Endothelial cell of hepatic sinusoid (primary cell): ENCODE data around the gene SBK1.
"Not testable (repeated sequence)": the region's sequence is repeated elsewhere in the genome, so short reads cannot be mapped to it uniquely, and the experiment has no call there.

ENCODE experiments used
- in situ Hi-C: cut with HindIII; loops from 2 replicates; pipeline ENCODE4 v1.10.0; 2017; ENCODE audit warnings: low sequenced_read_pairs

The SBK1 gene

GRCh38 chr16:28326881-28327610, 34.7 kb downstream of the SBK1 start:
- in situ Hi-C loops: no loop called here

- in situ Hi-C loops: not testable (repeated sequence)
Measured at GRCh38 chr16:28330232-28330631, 37.9 kb downstream of the SBK1 start.

- in situ Hi-C loops: not testable (repeated sequence)
Measured at GRCh38 chr16:28330981-28331380, 38.7 kb downstream of the SBK1 start.

DNA sequence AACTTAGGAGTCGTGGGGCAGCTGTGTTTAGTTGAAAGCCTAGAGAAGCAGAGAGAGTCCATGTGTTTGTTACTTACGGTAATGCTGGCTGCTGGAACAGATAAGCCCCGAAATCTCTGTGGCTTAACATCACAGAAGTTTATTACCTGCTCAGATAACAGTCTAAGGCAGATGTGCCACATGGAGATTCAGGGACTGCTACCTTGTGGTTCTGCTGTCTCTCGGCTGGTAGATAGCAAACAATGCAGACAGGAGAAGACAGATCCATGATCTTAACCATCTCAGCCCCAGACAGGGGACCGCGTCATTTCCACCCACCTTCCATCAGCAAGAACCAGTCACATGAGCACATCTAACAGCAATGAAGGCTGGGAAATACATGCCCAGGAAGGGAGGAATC, 40.3 kb downstream of the SBK1 start:
- in situ Hi-C loops: not testable (repeated sequence)

GRCh38 chr16:28335678-28336077, 43.4 kb downstream of the SBK1 start:
- in situ Hi-C loops: not testable (repeated sequence)

DNA sequence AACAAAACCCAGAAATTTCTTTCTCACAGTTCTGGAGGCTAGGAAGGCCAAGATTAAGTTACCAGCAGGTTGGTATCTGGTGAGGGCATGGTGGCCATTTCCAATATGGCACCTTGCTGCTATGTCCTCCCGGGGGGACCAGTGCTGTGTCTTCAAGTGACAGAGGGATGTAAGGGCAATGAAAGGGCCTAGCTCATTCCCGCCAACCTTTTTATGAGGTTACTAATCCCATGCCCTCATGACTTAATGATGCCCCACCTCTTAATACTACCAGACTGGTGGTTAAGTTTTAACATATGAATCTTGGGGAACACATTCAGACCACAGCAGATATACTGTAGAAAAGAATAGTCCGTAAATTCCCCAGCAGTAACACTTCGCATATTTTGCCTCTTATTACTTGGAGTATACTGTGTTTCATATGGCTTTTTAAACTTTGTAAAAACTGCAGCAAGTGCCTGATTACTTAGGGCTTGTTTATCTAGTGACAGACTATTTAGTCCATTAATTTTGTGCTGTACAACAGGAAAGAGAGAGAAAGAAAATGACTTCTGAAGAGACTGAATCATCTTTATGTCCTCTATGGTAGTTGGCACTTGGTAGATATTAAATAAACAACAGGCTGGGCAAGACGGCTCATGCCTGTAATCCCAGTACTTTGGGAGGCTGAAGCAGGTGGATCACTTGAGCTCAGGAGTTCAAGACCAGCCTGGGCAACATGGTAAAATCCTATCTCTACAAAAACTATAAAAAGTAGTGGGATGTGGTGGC, 44.8 kb downstream of the SBK1 start:
- in situ Hi-C loops: not testable (repeated sequence)

DNA sequence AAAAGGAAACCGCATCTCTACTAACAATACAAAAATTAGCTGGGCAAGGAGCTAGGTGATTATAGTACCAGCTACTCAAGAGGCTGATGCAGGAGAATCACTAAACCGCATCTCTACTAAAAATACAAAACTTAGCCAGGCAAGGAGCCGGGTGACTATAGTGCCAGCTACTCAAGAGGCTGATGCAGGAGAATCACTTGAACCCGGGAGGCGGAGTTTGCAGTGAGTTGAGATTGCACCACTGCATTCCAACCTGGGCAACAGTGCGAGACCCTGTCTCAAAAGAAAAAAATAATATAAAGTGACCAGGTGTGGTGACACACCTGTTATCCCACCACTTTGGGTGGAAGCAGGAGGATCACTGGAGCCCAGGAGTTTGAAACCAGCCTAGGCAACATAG, 45.9 kb downstream of the SBK1 start:
- in situ Hi-C loops: not testable (repeated sequence)

DNA sequence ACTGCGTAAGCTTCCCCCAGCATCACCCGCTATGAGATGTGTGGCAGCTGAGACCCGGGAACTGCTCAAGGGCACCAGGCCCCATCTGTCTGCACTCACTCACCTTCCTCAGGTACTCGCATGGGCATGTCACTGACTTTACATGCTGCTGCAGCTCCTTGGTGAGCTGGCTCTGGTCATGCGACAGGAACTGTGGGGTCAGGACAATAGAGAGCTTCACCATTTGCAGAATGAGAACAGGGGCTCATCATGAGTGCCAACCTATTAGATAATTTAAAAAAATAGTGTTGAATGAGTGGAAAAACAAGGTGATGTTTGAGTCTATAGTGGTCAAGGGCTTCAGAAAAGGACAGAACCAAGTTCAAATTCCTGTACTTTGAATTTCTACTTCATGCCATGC, 70.3 kb downstream of the SBK1 start:
- in situ Hi-C loops: not testable (repeated sequence)

DNA sequence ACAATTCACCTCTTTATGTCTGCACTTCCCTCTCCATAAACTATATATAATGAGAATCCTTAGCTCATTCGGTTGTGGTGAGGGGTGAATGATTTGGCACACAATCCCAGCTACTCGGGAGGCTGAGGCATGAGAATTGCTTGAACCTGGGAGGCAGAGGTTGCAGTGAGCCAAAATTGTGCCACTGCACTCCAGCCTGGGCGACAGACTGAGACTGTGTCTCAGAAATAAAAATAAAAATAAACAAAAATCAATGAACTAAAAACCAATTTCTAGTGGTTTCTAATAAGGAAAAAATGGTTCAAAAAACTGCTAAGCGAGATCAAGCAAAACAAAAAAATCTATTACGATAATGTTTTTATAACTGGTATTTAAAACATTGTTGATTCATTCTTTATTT, 71.1 kb downstream of the SBK1 start, which contains the start of gene NPIPB6:
NPIPB6 (minus strand) TSS at position 101 of the 400 bp plus-strand sequence. CDS start 686 bp downstream, outside the sequence.
- in situ Hi-C loops: not testable (repeated sequence)

- in situ Hi-C loops: not testable (repeated sequence)
Measured at GRCh38 chr16:28364268-28365173, 72.2 kb downstream of the SBK1 start.

DNA sequence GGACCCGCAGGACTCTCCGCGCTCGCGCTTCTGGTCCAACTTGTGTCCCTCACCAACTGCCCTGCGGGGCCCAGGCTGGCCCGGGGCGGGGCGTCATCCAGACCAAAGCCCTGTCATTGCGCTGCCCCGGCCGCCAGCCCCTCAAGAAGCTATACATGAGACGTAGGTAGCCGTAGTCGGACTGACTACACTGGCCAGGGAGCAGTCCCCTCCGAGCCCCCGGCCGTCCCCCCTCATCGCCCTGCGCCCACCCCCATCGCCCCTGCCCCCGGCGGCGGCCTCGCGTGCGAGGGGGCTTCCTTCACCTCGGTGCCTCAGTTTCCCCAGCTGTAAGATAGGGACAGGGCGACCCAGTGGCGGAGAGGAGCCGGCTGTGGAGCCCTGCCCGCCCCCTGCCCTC, 75.6 kb downstream of the SBK1 start:
- in situ Hi-C loops: not testable (repeated sequence)
